ENCODE measurements around the gene MGAT4C.

GRCh38 chr12:85951823-85952222 lies 304.4 kb downstream of the MGAT4C start:
- TF ChIP-seq POLR2AphosphoS5 (IDR thresholded peaks at IDR 0.05; ENCODE audit: borderline replicate concordance, low read depth, low read length) (no peak), EZH2 (IDR thresholded peaks at IDR 0.05) (no peak), FOXP2 (optimal IDR thresholded peaks at IDR 0.05; ENCODE audit: control extremely low read depth, extremely low read length, insufficient read depth) (no peak)
